IMR-90 (cell line): ENCODE measurements around the gene ZNF575. TPM values are rescaled to one million over a fixed set of nuclear protein-coding genes. Genes with fewer than 3 reads are reported as not detected.

Experiments
- polyA plus RNA-seq, 3 experiments: library from polyadenylated mRNA; depleted of rRNA; stranded (reverse); fragments of >200 nt; gene quantifications; 2 replicates each; pipeline ENCODE4 v1.2.3, GENCODE V29; 2012; ENCODE audit warnings: low replicate concordance in 1 of 3
- total RNA-seq: library from RNA; depleted of rRNA; stranded (reverse); fragments of >200 nt; gene quantifications from 2 replicates; pipeline ENCODE4 v1.2.3, GENCODE V29; 2012
- TF ChIP-seq, protein P1 (sequence below): conservative IDR thresholded peaks from 2 replicates; pipeline ENCODE4 v1.5.1; 2012; ENCODE audit warnings: mild to moderate bottlenecking, low read depth, low read length, improper control_type of control experiment

The ZNF575 gene
- total and polyA plus RNA-seq, 2 of the 4 experiments (the other 2 are of a cell fraction), result 0.77 TPM; not detected in 1

GRCh38 chr19:43575156-43575950, 42.4 kb downstream of the ZNF575 start, which contains the start of the genes PINLYP and XRCC1 (continued):
- TF ChIP-seq, protein P1, sequence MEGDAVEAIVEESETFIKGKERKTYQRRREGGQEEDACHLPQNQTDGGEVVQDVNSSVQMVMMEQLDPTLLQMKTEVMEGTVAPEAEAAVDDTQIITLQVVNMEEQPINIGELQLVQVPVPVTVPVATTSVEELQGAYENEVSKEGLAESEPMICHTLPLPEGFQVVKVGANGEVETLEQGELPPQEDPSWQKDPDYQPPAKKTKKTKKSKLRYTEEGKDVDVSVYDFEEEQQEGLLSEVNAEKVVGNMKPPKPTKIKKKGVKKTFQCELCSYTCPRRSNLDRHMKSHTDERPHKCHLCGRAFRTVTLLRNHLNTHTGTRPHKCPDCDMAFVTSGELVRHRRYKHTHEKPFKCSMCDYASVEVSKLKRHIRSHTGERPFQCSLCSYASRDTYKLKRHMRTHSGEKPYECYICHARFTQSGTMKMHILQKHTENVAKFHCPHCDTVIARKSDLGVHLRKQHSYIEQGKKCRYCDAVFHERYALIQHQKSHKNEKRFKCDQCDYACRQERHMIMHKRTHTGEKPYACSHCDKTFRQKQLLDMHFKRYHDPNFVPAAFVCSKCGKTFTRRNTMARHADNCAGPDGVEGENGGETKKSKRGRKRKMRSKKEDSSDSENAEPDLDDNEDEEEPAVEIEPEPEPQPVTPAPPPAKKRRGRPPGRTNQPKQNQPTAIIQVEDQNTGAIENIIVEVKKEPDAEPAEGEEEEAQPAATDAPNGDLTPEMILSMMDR, result no peak
